Measurements from ENCODE around the gene EPHA3.

The EPHA3 gene

DNA sequence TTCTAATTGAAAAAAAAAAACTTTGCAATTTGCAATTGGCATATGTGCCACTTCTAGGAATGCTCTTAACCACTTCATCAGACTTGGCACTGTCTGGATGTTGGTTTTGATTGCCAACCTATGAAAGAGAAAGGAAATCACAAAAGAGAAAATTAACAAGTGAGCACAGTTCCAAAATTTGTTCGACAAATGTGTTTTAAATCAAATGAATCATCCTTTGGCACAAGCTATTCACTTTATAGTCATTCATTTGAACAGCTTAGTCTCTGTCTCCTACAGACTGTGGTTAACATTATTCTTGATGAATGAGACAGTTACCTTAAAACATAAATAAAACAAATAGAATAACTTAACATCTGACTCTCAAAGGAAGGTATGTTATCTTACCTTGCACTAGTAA is 265.0 kb downstream of the EPHA3 start:
- DNase-seq: no peak

DNA sequence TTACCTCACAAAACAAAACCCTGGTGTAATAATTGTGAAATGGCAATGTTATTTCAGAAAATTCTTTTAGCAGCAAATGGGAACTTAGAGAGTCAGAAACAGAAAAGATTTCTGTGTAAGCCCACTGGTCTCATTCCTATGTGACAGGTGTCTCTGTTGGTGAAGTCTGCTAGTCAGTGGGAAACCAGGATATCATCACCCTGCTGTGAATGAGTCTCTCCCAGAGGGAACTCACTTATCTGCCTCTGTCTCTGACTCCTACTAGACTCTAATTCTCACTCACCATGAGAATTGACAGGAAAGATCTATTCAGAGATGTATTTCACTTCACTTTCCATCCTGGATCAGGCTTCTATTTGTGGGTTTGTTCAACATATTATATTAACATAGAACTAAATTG is 266.0 kb downstream of the EPHA3 start:
- no peak for DNase-seq

DNA sequence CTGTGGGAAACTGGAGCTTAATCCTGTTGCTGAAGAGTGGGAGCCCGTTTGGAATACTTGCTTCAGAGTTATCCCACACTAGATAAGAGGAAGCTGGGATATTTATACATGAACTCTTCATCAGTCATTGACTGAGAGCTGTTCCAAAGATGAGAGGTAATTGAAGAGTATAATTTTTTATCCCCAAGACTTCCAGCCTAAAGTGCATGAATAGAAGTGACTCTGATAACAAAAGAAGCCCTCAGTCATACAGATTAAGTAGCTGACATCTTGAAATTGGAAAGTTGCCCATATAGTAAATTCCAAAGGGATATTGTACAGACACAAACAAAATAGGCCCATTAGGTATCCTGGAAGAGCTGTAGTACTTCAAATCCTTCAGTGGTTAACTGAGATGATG is 268.0 kb downstream of the EPHA3 start:
- DNase-seq: no peak

DNA sequence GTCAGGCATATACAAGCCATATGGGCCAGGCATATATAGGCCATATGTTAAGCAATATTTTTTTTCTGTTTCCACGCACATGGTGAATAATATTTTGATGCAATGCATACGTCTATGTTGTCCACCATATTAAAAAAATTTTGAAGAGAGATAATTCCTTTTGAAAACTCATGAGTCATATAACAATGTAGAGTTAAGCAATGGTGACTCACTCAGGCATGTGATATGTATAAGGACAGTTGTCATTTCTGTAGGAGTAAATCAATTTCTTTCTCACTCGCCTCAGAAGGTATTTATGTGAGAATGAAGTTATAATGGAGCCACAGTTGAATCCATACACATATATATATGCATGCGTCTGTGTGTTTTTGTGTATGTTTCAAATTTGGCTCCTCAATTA is 272.6 kb downstream of the EPHA3 start:
- DNase-seq: no peak

DNA sequence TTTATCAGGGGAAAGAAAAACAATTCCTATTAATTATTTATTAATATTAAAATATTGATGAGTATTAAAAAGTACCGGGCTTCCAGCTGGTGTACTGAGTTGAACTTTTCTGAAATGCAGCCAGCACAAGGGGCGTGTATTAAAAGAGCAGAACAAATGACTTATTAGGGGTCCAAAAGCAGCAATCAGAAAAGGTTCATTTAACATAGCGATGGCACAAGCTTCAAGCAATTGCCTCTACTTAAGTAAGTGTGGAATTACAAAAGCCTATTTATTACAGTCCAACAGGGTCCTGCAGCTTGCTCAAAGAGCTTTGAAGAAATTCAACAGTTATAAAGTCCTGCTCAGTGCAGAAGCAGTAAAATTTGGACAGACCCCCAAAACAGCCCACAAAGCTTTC is 285.6 kb downstream of the EPHA3 start:
- DNase-seq: no peak

DNA sequence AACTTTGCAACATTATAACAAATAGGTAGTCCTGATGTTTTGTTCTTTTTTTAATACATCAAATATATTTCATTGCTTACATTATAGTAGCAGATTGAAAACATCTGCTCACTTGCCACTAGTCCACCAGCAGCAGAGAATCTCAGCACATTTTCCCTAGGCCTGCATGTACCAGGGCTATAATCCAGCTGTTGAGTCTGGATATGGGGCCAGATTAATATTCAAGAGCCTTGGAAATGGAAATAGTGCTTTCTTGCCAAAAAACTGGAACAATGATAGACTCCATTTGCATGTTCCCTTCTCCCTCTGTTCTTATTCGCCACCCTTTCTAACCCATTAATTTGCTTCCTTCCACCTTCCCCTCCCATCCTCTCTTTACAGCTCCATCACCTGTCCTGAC is 288.0 kb downstream of the EPHA3 start:
- no peak for DNase-seq

DNA sequence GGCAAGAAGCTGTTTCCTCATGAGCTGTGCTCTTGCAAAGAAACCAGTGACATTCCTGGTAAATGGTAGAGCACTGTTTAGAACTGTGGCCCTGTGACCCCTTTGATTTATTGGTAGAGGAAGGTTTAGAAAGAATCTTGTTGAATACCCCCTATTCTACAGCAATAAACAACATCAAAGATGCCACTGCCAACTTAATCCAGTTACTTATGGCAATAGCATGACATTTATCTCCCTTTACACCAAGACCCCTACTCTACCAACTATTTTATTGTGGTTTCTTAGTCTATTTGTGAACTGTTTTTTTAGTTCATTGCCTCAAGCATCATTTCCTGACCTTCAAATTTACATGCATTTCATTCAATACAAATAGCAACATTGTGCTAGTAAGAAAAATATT is 288.6 kb downstream of the EPHA3 start:
- no peak for DNase-seq

DNA sequence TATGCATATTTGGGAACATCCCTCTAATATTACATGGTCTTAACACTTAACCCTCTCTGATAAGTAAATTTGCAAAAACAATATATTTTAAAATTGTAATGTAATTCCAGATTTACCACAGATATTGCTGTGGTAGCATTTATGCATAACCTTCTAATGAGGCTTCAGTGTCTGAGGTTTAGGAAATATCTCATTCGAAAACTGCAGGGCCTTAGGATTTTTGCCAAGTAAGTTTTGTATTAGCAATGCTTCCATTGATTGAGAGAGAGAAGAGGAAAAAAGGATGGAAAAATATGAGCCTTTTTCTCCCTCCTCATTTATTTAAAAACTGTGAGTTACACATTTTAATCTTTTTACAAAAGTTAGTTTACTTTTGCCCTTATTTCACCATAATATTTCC is 294.6 kb downstream of the EPHA3 start:
- no peak for DNase-seq

DNA sequence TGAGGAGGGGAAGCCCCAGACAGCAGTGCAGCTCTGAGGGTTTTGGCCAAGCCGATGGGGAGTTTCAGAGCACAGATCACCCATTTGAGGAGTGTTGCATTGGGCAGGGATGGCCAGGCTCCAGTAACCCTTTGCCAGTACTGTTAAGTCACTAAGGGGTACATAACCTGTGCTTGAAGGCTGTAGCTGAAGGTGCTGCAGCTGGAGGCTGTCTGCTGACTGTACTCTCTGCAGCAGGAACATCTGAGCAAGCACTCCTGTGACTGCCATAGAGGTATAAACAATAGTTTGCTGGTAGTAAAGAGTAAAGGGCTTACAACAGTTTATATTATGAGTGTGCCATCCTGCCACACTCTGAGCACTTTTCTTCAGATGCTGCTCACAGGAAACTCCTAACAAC is 297.8 kb downstream of the EPHA3 start:
- DNase-seq: no peak

DNA sequence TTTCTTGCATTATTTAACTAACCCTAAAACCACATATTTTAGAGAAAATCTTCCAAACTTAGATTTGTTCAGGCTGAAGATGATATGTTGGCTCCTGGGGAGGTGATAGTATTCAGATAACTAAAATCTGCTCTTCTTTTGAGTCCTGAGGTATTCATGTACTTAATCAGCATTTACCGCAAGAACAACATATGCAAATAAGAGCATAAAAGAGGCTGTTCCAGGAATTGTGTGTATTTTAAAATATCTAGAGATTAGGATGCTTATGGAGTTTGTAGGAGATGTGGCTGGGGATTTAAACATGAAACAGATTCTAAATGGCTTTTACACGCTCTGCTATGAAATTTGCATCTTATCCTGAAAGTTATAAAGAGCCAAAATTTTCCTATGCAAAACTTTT is 298.2 kb downstream of the EPHA3 start:
- DNase-seq: no peak

DNA sequence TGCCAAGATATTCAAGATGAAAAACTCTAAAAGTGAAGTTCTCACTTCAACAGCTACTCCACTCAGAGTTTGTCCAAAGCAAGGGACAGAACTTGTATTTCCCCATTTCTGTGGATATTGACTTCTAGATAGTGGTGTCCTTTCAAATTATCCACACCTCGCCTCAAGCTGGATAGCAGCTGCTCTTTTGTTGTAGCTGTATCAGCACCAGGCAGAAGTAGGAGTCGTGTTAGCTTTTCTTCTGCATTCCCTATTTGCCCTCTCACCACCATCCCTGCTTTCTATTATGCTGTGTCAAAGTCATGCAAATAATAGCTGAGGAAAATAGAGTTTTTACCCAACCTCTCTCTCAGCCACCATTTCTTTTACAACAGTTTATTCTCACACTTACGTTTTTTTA is 303.8 kb downstream of the EPHA3 start:
- DNase-seq: no peak

DNA sequence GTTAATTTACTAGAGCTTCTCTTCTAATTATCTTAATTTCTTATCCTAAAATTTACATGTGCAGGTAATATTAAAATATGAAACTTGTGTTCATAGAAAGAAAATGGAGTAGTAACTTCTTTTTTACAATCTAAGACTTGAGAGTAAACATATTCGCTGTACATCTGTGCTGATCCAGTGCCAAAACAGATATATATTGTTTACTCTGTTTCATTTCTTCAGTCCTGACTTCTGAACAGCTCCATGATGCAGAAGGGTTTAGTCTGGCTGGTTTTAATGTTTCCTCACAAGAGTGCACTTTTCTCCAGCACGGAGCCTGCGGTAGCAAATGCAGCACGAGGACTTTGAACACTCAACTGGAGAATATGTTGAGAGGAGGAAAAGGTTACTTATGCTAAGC is 306.8 kb downstream of the EPHA3 start:
- no peak for DNase-seq

DNA sequence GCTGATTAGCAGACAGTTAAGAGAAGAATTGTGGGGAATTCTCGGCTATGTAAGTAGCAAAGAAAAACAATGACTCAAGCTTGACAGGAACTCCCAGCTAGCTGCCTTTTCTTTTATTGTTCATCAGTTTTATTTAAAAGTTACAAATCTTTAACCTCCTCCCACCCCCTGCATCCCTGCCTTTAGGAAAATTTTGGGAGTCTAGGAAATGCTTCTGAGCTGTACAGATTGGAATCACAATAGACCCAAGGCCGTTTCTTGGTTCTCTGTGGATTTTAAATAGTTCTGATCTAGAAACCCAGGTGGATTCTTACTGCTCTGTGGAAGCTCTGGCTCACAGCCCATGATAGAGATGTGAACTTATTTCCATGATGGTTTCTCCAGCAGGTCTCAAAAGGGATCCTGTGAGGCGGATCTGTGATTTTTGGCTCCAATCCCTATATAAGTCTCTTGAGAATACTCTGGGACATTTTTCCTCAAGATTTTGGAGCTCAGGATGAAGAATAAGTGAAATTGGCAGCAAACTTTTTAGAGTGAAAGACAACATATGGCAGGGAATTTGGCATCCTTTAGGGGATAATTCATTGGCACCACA is 312.3 kb downstream of the EPHA3 start:
- DNase-seq: no peak

DNA sequence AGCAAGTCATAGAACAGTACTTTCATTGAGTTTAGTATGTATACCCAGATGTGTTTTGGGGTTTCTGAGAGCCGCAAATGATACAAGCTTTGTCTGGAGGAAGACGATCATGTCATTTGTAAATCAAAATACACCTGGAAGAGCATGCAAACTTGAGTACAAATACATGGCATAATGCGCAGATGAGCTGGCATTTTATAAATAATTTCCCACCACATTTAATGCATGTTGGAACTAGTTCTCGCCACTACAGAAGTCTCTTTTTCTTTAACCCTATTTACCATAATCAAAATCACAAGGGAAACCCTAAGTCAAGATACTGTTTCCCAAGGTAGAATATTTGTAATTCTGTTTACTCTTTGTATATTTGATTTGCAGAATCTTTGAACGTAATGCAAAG is 318.6 kb downstream of the EPHA3 start:
- DNase-seq: no peak

DNA sequence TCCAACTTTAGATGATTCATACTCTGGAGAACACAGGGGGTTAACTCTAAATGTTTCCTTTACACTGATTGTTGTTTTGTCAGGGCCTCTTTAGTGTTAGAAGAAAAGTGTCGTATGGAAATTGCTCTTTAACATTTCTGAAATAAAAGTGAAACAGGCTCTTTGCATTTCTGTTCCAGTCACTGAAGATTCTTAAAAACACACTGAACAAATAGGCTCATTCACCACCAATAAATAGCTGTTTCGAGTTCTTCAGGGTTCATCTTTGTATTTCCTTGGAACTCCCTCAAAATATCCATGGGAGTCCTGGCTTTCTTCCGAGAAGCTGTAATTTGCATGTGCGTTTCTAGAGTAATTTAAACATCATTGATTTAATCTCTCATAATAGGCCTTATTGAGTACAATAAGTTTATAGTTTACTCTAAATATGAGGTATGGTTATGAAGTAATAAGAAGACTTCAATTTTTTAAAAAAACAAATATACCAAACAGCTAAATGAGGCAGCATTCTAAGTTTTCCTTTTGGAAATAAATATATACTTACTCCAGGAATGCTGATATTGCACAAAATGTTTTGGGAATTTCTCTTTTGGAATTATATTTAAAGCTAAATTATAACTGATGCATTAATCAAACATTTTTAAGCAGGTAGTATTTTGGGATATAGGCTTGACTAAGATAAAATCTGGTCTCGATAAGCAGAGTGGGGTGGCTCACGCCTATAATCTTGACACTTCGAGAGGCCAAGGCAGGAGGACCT is 327.4 kb downstream of the EPHA3 start:
- DNase-seq: no peak

DNA sequence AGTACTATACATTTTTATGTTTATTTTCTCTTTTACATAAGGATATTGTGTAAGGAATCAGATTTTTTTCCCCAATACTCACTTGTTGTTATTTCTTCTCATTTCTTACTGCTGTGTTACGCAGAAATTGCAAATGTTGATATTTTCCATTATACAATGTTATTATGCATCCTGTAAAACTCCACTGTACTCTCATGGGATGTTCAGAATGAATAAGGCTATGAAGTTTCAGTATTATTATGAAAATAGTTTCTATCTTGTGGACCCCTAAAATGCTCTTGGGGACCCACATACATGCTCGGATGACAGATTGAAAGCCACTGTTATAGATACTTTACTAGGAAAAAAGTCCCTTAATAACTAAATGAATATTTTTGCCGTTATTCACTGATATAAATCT is 329.4 kb downstream of the EPHA3 start:
- DNase-seq: no peak

DNA sequence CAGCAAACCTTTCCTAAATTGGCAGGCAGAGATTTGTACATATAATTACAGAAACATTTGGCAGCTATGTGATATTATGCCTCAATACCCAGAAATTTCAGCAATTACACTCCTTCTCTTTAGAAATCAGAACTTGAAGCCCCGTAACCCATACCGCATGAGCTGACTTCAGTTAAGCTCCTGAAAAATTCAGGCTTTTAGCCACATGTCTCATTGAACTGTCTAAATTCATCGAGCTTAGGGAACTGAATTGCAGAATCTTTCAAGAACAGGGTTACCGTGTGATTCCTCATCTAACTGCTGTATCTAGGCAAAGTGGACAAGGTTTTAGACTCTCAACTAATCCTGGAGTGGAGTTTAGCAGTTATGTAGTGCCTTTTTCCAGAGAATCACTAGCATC is 333.0 kb downstream of the EPHA3 start:
- no peak for DNase-seq

DNA sequence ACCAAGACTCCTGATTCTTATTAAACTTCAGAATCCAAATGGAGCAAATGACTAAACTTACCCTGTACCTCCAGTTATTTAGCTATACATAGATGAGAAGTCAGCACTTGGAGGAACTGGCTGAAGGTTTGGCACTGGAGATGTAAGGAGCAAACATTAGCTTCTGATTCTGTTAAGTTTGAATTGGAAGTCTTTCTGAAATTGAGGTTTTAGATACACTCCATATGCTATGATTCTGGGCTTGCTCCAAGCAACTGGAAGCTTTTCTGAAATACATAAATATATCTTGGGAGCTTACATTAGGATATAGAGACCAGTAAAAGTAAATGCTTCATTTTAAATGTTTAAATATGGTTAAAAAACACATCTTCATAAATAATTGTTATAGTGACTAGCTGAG is 333.7 kb downstream of the EPHA3 start:
- DNase-seq: no peak

DNA sequence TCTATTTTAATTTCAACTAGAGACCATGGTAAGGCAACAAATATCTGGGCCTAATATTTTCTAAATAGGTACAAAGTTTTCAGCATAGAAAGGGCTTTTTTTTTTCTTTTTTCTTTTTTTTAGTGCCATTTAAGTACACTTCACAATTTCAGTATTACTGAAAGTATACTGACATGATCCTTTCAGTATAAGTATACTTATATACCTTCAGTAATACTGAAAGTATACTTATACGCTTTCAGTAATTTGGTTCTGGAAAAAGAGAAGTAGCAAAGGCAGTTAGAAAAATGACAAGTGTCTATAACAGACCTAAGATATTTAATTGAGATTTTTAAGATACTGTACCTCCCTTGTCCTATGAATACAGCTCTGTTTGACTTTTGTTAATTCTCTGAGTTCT is 339.2 kb downstream of the EPHA3 start:
- no peak for DNase-seq

DNA sequence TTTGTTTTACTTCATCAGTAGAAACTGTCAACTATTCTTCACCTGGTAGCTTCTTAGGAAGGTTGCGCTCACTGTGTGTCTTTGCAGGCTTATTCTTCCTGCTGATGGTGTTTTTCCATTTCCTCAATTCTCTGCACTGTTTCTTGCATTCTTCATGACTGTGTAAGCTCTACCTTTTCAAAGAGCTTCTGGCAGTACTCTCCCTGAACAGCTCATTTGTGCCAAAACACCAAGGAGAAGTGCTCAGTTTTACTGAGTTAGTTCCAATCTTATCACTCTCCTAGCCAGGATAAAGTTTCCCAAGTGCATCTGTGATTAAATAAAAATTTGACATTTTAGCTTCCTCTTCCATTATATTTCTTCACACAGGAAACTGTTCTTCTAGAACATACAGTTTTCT is 339.8 kb downstream of the EPHA3 start:
- no peak for DNase-seq

DNA sequence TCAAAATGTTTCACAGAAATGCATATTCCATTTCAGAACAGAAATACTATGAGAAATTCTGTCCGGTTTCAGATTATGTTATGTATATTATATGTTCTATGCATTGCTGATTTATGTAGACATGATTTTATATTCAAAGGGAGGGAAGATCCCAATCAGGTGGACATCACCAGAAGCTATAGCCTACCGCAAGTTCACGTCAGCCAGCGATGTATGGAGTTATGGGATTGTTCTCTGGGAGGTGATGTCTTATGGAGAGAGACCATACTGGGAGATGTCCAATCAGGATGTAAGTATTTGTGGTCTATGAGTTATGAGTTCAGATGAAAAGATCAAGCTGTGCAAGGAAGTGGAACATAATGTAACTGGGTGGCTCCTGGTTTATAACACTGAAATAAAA is 341.7 kb downstream of the EPHA3 start:
- no peak for DNase-seq

DNA sequence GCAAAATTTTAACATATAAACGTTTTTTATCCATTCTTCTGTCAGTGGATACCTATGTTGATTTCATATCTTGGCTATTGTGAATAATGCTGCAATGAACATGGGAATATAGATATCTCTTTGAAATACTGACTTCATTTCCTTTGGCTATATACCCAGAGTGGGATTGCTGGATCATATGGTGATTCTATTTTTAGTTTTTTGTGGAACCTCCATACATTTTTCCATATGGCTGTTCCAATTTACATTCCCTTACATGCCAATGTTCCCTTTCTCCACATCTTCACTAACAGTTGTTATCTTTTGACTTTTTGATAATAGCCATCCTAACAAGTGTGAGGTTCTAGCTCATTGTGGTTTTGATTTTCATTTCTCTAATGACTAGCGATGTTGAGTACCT is 344.6 kb downstream of the EPHA3 start:
- no peak for DNase-seq

DNA sequence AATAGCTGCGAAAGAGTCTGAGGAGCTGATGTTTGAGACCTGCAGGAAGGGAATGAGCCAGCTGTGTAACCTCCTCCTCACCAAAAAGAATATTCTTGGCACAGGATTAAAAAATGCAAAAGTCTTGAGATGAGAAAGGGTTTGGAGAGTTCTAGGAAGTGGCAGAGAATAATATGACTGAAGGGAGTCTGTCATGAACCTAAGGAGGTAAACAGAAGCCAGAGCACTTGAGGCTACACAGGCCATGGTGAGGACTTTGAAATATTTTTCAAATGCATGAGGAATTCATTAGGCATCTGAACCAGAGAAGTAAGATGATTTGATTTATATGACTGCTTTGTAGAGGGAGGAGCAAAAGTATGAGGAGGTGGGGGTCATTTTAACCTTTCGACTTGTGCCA is 347.8 kb downstream of the EPHA3 start:
- no peak for DNase-seq

DNA sequence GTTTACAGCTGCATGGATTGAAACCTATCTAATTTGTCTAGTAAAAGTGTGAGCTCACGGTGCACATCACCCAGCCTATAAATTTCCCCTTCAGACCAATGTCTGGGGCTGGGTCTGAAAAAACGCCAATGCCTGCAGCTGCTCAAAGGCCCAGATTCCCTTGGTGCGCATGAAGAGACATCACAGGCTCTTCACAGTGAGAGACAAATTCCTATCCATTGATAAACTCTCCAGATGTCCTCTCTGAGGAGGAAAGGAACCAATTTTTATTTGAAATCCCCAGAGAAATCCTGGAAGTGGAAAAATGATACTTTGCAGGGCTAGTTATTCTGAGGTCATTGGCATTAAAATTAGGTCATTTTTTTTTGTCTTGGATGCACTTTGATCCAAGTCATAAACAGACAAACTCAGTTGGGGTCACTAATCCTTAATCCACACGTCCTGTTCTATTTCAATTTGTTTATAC is 360.5 kb downstream of the EPHA3 start:
- no peak for DNase-seq

DNA sequence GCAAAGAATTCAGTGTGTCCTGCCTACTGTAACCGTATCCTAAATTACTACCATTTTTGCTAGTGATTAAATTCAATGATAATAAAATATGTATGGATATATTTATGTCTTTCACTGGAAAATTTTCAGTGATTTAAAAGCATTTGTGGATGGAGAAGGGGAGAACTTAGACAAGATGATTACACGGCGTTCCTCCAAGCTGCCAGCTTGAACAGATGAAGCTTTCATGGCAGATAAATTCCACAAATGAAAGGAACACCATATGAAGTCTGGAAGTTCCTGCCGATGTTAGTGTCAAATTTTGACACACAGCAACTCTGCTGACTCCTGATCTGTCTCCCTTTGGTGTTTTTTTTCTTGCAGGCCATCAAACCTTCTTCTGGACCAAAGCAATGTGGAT is 364.7 kb downstream of the EPHA3 start:
- DNase-seq: no peak
